HG03565 (cell line): Measurements from ENCODE around the gene CIAO2B.
"Not testable (repeated sequence)": the region's sequence is repeated elsewhere in the genome, so short reads cannot be mapped to it uniquely, and the experiment has no call there.

Experiments
- ATAC-seq: cut with Tn5 transposase; IDR thresholded peaks from one replicate; pipeline ENCODE4 v1.9.1; 2021; ENCODE audit warnings: mild to moderate bottlenecking, moderate library complexity; ENCODE audit not compliant: unreplicated experiment

CIAO2B gene

GRCh38 chr16:66905633-66906539, 28.3 kb downstream of the CIAO2B start:
- no peak for ATAC-seq

- no peak for ATAC-seq
Observed at GRCh38 chr16:66904846-66905632, 29.2 kb downstream of the CIAO2B start.

GRCh38 chr16:66904428-66904845, 29.8 kb downstream of the CIAO2B start:
- no peak for ATAC-seq

- ATAC-seq: no peak
Observed at GRCh38 chr16:66903544-66904427, 30.4 kb downstream of the CIAO2B start.

- no peak for ATAC-seq
Observed at GRCh38 chr16:66902648-66903543, 31.3 kb downstream of the CIAO2B start.

GRCh38 chr16:66901626-66902025, 32.6 kb downstream of the CIAO2B start:
- no peak for ATAC-seq

- ATAC-seq: no peak
Observed at GRCh38 chr16:66900721-66901441, 33.3 kb downstream of the CIAO2B start.

GRCh38 chr16:66899945-66900710, 34.1 kb downstream of the CIAO2B start:
- ATAC-seq: no peak

- no peak for ATAC-seq
Observed at GRCh38 chr16:66899310-66899944, 34.8 kb downstream of the CIAO2B start.

GRCh38 chr16:66898933-66899309, 35.3 kb downstream of the CIAO2B start:
- ATAC-seq: no peak

- no peak for ATAC-seq
Observed at GRCh38 chr16:66898207-66898606, 36.0 kb downstream of the CIAO2B start.

GRCh38 chr16:66896682-66897081, 37.5 kb downstream of the CIAO2B start:
- ATAC-seq: not testable (repeated sequence)

GRCh38 chr16:66895999-66896398, 38.2 kb downstream of the CIAO2B start:
- ATAC-seq: no peak

GRCh38 chr16:66895689-66895979, 38.6 kb downstream of the CIAO2B start:
- no peak for ATAC-seq

GRCh38 chr16:66894948-66895688, 39.1 kb downstream of the CIAO2B start:
- no peak for ATAC-seq

GRCh38 chr16:66894055-66894454, 40.1 kb downstream of the CIAO2B start:
- ATAC-seq: no peak

- no peak for ATAC-seq
Observed at GRCh38 chr16:66891797-66892196, 42.4 kb downstream of the CIAO2B start.

GRCh38 chr16:66891360-66891759, 42.8 kb downstream of the CIAO2B start:
- ATAC-seq: no peak
